HG03025 (cell line): ENCODE results near the gene OIT3.

Experiments
- ATAC-seq: cut with Tn5 transposase; IDR thresholded peaks from one replicate; pipeline ENCODE4 v1.9.1; 2021; ENCODE audit warnings: mild to moderate bottlenecking, moderate library complexity; ENCODE audit not compliant: unreplicated experiment, low FRiP score

OIT3 gene

GRCh38 chr10:72893136-72893798, at the start of gene OIT3:
Gene OIT3, plus strand, starts transcription at chr10:72893739. Its CDS starts 60 bp downstream, at chr10:72893799.
- ATAC-seq: no peak

- no peak for ATAC-seq
These were observed 47.3 kb upstream of the OIT3 start for GRCh38 chr10:72846238-72846637.

- ATAC-seq: no peak
These were observed 45.9 kb upstream of the OIT3 start for GRCh38 chr10:72847681-72848080.

GRCh38 chr10:72850861-72851260, 42.7 kb upstream of the OIT3 start:
- ATAC-seq: no peak

GRCh38 chr10:72851509-72851908, 42.0 kb upstream of the OIT3 start:
- no peak for ATAC-seq

- no peak for ATAC-seq
These were observed 41.0 kb upstream of the OIT3 start for GRCh38 chr10:72852508-72852907.

GRCh38 chr10:72855129-72855528, 38.4 kb upstream of the OIT3 start:
- no peak for ATAC-seq

DNA sequence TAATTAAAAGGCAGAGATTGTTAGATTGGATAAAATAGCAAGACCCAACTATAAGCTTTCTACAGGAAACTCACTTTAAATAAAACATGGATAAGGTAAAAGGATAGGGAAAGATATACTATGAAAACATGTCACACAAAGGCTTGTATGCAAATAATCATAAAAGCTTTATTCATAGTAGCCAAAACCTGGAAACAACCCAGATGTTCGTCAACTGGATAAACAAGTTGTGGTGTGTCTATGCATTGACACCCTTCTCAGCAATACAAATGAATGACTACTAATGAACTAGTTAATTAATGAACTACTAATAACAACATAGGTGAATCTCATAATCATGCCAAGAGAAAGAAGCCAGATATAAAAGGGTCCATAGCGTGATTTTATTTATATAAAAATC, 37.7 kb upstream of the OIT3 start:
- no peak for ATAC-seq

- no peak for ATAC-seq
These were observed 35.5 kb upstream of the OIT3 start for GRCh38 chr10:72858067-72858466.

GRCh38 chr10:72862957-72863356, 30.6 kb upstream of the OIT3 start:
- ATAC-seq: no peak

- ATAC-seq: no peak
These were observed 18.1 kb upstream of the OIT3 start for GRCh38 chr10:72875250-72876055.

- no peak for ATAC-seq
These were observed 14.3 kb upstream of the OIT3 start for GRCh38 chr10:72879245-72879644.

DNA sequence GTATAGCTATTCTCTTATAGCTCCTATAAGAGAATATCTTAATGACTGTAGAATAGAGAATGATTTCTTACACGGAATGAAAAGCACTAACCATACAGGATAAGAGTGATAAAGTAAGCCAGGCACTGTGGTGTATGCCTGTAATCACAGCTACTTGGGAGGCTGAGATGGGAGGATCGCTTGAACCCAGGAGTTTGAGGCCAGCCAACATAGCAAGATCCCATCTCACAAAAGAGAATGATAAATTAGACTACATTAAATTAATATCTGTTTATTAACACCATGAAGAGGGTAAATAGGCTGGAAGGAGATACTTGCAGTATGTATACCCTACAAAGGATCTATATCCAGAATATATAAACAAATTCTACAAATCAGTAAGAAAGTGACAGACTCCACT, 12.2 kb upstream of the OIT3 start:
- ATAC-seq: no peak

- no peak for ATAC-seq
These were observed 9.7 kb upstream of the OIT3 start for GRCh38 chr10:72883861-72884260.

- no peak for ATAC-seq
These were observed 7.6 kb upstream of the OIT3 start for GRCh38 chr10:72885953-72886352.

- ATAC-seq: no peak
These were observed 6.9 kb upstream of the OIT3 start for GRCh38 chr10:72886621-72887020.

DNA sequence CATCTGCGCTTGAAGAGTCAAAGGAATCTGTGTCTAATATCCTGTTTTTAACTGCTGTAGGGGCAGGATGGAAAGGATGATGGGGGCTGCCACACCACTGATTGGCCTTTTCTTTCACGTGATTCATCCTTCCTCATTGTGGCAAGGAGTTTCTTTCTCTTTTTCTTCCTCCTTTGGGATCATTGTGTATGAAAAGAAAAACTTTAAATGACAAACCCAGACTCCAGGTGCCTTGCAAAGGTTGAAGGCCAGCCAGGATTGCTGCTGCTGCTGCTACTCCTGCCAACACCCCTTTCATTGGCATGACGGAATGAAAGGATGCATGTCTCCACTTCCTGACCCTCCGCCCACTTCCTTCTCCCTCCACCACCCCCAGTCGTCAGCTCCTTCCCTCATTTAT, 6.5 kb upstream of the OIT3 start:
- ATAC-seq: no peak

DNA sequence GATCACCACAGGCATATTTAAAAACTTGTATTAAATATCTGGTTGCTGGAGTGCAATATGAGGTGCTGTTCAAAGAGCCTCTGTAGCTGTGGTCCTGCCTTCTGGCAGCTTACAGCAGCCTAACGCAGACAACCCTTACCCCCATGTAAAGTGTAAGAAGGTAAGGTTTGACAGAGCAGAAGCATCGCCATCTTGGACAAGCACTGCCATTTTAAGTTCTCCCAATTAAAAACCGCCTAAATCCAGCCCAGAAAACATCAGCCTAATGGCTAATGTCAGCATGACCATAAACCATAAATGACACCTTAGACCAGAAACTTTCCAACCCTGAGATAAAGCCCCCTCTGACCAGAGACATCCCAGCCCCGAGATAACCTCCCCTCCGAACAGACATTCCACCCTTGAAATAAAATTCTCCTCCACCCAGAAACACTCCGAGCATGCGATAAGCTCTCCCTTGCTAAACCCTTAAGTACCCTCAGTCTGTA, 5.3 kb upstream of the OIT3 start:
- no peak for ATAC-seq

GRCh38 chr10:72889391-72889831, 4.1 kb upstream of the OIT3 start:
- no peak for ATAC-seq

GRCh38 chr10:72890086-72890485, 3.5 kb upstream of the OIT3 start:
- ATAC-seq: no peak

DNA sequence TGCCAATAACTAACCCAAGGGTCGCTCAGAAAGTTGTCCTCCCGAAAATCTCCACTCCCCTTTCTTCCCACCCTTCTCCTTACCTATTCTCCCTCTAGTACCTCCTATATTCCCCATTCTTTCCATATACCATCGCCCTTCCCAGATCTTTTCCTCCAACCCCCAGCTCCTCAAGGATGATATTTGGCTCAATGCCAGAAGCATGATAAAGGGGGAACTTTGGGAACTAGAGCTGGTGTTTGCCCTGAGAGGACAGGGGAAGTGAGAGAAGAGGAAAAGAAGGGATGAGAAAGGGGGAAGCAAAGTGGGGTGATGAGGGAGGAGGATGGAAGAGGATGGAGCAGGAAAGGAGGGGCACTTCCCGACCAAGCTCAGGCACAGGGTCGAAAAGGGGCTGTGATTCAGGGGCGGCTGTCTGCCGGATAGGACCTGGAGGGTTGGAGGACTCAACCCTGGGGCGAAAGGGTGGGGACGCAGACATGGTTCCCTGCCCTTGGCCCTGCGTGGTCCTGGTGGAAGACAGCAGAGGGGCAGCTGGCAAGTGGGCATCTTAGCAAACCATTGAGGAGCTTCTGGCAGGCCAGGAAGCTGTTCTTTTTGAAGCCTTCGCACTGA, 1.8 kb downstream of the OIT3 start:
- no peak for ATAC-seq
